Stimulated activated CD4-positive, alpha-beta T cell treated with anti-CD3 and anti-CD28 coated beads, Interleukin-15, amount 100 ng/mL, for 1 hour (primary cell): ENCODE measurements around the gene NUMA1.

Experiments
- DNase-seq, 2 donors: peaks; one replicate each; pipeline ENCODE4 v3.0.0-alpha.2; 2020; ENCODE audit warnings: low read depth in 1 of 2, low spot score in 1 of 2

NUMA1 gene

DNA sequence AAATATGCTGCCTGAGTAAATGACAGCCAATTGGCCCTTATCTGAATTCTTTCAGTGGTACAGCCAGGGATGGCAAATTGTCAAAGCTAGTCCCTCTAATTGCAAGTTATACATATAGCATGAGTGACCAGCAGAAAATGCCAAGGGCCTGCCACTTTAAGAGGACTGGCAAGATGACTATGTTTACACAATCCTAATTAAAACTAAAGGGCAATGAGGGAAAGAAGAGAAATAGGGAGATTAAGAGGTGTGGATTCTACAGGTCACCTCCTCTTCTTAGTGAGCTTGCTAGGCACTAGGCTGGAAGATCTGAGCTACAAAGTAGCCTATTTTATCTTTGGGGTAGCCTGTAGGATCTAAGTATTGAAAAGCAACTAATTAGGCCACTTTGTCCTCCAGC, 13.5 kb downstream of the NUMA1 start:
- DNase-seq, result no peak

GRCh38 chr11:72061739-72062396, 18.5 kb downstream of the NUMA1 start:
- no peak for DNase-seq

- DNase-seq, result no peak
Observed at GRCh38 chr11:72058416-72059034, 21.8 kb downstream of the NUMA1 start.

GRCh38 chr11:72048766-72049460, 31.4 kb downstream of the NUMA1 start:
- DNase-seq, result no peak

DNA sequence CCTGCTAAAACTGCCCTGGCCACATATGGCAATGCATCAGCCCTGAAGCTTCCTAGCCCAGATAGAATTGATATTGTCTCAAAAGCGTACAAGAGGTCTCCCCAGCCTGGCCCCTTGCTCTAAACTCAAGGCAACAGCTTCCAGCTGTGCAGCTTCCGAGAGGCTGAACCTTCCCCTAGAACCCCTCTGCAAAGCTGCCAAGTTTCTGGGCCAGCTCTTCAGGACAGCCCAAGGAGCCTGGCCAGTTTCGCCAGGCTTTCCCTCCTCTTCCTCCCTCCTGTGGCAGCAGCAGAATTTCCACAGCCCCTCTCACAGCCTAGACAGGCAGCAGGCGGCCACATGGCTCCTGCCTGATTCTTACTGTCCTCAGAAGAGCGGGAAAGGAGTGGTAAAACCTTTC, 34.5 kb downstream of the NUMA1 start:
- no peak for DNase-seq

DNA sequence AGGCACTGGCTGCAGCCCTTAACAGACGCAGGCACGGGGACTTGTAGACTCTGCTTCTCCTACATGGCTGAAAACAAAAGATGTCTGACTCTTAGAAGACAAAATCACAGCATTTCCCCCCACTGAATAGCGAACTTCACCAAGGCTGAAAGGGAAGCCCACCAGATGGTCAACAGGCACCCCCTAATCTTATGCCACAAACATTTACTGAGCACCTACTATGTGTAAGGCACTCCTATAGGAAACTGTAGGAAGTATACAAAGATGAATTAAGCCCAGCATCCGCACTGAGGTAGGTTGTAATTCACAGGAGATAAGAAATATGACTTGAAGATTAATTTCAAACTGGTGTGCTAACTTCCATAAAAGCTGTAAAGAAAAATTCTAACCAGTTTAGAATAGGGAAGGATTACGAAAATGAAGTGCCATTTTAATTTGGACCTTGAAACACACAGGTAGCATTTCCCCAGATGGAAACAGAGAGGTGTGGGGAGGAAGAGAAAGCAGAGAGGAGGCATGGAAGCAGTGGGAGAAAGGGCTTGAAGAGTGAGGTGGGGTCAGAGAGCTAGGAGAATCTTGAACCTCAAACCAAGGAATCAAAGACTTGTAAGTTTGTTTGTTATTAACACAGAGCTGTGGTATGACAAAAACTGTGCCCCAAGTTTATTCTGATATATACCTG, 38.1 kb downstream of the NUMA1 start:
- no peak for DNase-seq

GRCh38 chr11:72041364-72042063, 38.8 kb downstream of the NUMA1 start:
- peak; percentile 13 to 19 for DNase-seq

DNA sequence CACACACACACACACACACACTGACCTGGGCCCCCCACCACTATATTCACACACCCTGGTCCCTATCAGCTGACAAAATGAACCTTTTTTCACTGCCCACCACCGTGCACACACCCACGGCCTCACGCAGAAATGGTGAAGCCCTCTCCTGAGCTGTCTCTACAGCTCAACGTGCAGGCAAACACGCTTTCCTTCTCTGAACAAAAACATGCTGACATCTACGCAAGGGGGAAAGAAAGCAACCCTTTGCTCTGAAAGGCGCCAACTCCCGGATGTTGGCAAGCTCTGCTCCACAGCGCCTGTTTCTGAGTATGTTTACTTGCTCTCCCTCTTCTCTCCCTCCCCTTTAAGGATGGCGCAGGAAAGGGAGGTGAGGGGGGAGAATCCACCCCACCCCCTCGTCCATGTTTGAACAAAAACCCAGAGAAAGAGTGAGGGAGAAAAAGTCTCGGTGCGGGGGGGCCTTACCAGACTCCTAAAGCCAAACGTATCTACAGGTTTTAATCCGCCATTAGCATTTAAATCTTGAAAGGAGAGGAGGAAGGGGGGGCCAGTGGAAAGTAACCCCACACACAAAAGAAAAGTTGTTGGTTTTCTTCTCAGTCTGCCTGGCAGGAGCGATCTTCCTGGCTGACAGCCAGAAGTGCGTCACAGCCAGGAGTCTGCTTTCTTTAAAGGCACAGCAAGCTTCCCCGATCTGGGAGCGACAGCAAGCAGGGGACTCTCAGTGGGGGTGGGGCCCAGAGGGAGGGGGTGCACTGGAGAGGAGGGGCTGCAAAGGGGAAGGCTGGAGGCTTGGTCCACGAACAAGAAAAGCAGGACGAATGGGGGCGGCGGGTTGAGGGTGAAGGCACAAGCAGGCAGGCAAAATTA, 39.6 kb downstream of the NUMA1 start:
- peak; percentile 56 to 59 for DNase-seq

DNA sequence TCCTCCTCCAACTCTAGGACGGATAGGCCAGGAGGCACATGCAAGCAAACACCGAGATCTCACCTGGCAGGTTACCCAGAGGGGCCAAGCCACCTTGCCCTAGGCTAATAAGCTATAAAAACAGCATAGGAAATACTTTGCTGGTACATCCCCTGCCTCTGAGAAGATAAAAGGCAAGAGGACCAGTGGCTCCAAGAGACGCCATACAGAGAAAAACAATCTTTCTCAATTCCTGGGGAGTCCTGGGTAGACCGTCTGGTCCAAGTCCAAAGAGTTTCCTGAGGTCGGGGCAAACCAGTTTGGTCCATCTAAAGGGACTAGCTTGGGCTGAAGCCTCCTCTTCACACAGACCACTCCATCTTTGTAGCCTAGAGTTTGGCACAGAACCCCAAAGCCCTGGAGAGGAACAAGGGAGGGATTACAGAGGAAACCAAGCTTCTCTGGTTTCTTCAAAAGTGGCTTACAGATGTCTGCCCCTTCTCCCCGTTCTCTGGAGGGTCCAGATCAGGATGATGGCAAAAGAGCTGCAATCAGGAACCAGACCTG, 40.4 kb downstream of the NUMA1 start:
- no peak for DNase-seq

DNA sequence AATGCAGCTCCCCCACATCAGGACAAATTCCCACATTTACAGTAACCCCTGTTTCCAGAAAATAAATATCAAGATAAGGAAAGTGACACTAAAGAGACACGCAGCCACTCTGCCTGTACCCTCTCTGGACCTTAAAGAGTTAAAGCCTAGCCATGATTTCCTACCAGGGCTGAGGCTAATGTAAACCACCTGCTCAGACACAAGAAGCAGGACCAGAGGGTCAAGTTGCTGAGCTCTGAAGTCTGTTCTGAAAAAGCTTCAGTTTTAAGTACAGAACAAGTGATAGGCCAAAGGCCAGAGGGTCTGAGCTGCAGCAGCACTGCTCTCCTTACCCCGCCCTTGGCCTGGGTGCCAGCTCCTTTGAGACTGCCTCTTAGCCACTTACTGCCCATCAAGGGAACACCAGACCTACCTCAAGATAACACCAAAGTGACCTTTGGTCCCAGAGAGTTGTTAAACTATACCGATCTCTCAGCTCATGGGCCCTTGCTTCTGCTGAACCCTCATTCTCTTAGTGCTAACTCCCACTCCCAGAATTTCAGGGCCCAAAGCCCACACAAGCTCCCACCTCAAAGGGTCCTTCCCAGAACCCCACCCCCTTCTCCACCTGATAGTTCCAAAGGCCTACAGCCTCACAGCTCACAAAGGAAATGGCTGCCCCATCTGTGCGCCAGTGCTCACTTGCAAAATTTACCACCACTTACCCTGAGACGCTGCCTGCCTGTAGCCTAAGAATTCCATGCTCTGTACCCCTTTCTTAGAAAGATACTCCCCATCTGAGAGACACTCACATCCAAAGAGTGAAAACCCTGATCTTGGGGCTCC, 41.1 kb downstream of the NUMA1 start:
- DNase-seq, result no peak

DNA sequence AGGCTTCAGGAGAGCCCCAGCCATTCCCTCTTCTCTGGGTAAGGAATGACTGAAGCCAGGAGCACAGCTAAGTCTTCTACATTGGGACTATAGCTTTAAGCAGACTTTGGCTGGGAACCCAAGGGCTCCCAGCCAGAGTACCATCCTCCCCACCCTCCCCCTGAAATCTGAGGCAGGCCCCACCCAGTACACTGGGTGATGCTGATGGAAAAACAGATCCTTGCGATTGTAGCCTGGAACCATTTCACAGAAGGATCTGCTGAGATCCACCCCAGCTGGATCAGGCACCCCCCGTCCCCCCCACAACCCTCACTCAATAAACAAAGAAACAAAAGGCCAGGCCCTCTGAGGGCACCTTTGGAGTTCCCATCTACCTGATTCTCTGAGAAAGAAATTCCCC, 41.9 kb downstream of the NUMA1 start:
- DNase-seq, result no peak

DNA sequence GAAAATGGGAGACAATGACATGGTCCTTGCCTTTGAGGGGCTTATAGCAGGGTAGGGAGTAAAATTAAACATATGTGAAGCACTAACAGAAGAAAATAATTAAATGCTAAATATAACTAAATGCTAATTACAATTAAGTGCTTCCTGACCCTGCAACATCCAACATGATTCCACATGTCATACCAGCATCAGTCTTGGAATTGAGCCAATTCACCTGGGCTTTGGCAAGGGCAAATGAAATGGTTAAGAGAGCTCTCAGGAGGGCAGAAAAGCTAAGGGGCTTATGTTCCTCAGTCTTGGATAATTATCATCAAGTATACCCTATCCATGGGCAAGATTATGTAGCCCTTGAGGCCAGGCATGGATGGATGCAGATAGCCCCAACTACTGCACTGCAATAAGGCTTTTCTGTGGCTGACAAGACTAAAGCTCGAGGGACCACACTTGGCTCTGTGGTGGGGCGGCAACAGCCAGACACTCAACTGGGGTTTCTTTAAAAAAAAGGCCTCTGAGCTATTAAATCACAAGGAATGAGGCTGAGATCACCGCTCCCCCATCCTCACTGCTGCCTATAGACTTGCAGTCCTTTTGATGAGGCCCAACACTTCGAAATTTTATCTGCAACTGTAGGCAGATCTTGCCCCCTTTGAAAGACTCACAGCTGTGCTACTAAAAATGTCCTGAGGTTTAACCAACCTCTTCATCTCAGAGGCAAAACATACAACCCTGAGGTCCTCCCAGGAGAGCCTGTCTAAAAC, 42.6 kb downstream of the NUMA1 start:
- DNase-seq, result no peak

DNA sequence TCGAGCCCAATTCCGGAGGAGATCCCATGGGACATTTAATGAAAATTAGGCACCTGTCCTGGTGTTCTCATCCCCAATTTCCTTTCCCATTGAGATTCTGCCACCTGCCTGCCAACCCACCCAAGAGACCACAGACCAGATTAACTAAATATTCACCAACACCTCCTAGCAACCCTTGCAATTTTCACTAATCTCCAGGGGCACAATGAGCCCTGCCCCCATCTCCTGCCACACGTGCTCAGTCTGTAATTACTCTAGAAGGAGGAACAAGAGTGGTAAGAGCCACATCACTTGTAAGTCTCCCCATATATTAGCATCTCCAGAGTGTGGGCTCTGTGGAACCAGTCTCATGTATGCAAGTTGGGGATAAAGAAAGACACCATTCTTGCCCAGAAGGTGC, 43.7 kb downstream of the NUMA1 start:
- no peak for DNase-seq

DNA sequence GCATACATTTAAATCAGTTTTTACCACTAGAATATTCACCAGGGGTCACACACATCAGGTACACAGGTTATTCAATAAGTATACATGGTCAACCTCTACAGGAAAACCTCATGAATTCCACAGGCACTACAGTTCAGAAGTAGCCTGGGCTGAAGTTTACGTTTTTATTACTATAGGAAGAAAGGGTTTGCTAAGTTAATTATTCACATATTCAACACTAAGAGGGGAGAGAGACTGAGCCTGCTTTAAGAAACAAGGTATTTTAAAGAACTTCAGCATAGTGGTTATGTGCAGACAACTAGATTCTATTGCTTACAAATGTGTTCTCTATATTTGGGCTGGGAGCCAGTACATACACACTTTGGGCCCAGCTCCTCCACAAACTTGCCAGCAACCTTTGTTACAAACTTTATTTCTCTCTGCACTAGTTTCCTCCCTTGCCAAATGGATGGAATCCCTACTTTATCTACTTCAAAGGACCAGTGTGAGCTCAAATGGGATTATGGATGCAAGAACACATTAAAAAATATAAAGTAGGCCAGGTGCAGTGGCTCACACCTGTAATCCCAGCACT, 49.8 kb downstream of the NUMA1 start:
- no peak for DNase-seq

DNA sequence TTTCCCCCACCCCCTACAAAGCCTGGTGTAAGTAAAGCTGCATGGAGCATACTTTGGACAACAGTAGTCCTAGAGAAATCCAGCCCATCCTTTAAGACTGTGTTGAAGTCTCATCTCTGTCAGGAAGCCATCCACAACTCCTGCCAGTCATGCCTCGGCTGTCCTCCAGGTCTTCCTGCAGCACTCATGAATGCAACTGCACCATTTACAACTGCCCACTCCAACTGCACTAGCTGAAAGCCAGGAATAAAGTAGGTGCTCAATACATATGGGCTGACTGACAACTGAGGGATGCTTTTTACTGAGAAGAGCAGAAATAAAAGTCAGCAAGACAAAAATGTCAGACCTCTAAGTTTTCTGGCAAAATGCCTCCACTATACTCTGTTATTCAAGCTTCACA, 54.3 kb downstream of the NUMA1 start:
- DNase-seq, result no peak

GRCh38 chr11:72024069-72024754, 56.1 kb downstream of the NUMA1 start:
- no peak for DNase-seq

DNA sequence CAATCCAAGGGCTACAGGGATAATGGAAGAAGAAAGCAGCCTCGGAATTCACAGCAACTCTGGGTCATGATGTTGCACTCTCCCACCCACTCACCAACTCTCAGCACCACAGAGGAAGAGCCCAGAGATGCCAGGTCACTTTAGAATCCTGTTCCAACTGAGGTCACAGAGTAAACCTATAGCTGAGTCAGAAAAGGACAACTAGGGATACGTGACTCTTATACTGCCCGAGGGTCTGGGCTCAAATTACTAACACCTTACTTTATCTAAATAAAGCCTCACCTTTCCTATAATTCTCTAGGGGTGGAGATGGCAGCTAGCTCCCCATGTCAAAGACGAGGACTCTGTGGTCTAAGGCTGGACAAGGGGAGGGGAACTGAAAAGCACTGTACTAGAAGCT, 57.0 kb downstream of the NUMA1 start:
- no peak for DNase-seq

- DNase-seq, result no peak
Observed at GRCh38 chr11:72018171-72018570, 62.2 kb downstream of the NUMA1 start.
